Dendritic cell treated with granulocyte-macrophage colony-stimulating factor and Interleukin-4, amounts not matched to agents 40 ng/mL and 50 ng/mL, for 4 days (primary cell): ENCODE data around the gene SUGCT.

Experiments
- H3K27ac Mint-ChIP-seq: one replicate; pipeline ENCODE4 v1.8.0; 2022; ENCODE audit warnings: mild to moderate bottlenecking, mixed read lengths
- H3K27me3 Mint-ChIP-seq: one replicate; pipeline ENCODE4 v1.8.0; 2022; ENCODE audit warnings: mild to moderate bottlenecking, mixed read lengths
- H3K36me3 Mint-ChIP-seq: one replicate; pipeline ENCODE4 v1.8.0; 2022; ENCODE audit warnings: low read depth, mixed read lengths
- H3K4me1 Mint-ChIP-seq: one replicate; pipeline ENCODE4 v1.8.0; 2022; ENCODE audit warnings: low read depth, mixed read lengths
- H3K4me3 Mint-ChIP-seq: one replicate; pipeline ENCODE4 v1.8.0; 2022; ENCODE audit warnings: mild to moderate bottlenecking, moderate library complexity, mixed read lengths
- H3K9me3 Mint-ChIP-seq: one replicate; pipeline ENCODE4 v1.8.0; 2022; ENCODE audit warnings: mixed read lengths
- intact Hi-C: fragments of 100-400 bp; cut with micrococcal nuclease; formaldehyde crosslinking; loops from one replicate; pipeline ENCODE4 v1.15.0; 2022

The SUGCT gene

DNA sequence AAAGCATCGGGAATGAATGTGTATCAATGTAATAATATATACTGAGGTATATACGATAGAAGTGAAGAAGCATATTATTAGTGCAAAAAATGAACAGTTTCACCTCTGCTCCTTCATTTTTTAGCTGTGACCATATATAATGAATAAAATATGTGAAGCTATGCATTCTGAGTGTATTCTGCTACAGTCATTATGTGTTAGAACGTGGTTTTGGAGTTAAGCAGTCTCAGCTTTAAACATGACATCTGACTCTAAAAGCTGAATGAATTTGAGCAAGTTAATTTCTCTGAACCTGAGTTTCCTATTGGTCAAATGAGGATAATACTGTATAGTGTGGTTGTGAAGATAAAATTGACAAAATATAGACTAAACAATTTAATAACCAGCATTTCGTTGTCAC lies 358.1 kb downstream of the SUGCT start:
- H3K4me3 Mint-ChIP-seq: no peak overlapping the region
- intact Hi-C loops: no loop called here
- no peaks in the 10 kb centered on the region for H3K4me1 Mint-ChIP-seq
- no peak overlapping the region for H3K27ac Mint-ChIP-seq
- H3K9me3 Mint-ChIP-seq: peaks cover 15% of the 10 kb centered on the region
- no peaks in the 10 kb centered on the region for H3K36me3 Mint-ChIP-seq
- H3K27me3 Mint-ChIP-seq: no peaks in the 10 kb centered on the region

DNA sequence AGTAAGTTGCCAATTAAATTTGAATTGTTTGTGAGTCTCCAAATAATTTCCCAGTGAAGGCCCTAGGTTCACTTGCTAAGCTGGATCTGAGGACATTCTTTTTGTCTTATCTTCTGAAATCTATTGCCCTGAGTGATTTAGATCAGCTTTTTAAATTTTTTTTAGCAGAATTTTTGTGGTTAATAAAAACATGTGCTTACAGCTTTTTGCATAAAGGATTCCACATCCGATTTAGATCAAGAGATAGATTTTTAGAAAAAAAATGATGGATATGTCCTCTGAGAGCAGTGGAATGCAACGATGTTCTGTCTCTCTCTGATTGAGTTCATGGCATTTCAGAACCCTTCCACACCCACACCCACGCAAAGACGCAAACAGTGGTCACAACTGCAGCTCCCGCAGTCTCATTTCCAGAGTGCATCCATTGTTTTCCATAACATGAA lies 358.8 kb downstream of the SUGCT start:
- Mint-ChIP-seq H3K27ac (no peak overlapping the region), H3K27me3 (no peaks in the 10 kb centered on the region), H3K4me3 (no peak overlapping the region), H3K36me3 (no peaks in the 10 kb centered on the region), H3K4me1 (no peaks in the 10 kb centered on the region), H3K9me3 (peaks cover 10% of the 10 kb centered on the region)
- intact Hi-C loops: no loop called here

DNA sequence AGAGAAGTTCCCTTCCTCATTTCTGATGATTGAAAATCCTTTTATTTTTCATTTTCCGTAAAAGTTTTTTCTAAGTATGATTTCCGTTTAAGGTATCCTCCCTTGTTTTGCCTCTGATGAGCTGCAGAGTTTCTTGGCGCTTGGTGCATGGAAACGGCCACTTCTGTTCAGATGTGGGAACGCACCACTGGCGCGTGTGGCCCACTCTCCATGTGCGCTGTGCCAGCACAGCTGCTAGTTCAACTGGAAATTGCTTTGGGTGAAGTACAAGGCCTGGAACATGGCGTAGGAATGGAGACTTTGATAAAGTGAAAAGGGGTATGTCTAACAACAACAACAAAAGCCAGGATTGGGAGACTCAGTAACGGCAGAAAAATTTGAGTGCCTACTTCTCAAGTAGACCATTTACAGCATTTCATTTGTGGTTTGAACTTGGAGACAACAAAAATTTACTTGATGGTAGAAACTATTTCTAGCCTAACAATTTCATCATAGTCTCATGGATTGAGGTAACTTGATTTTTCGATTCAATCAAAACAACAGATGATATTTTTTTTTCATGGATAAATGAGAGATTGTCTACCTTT lies 364.2 kb downstream of the SUGCT start:
- Mint-ChIP-seq H3K27me3 (no peaks in the 10 kb centered on the region), H3K27ac (no peak overlapping the region), H3K36me3 (no peaks in the 10 kb centered on the region), H3K9me3 (no peaks in the 10 kb centered on the region), H3K4me1 (no peaks in the 10 kb centered on the region), H3K4me3 (no peak overlapping the region)
- intact Hi-C loops: no loop called here

DNA sequence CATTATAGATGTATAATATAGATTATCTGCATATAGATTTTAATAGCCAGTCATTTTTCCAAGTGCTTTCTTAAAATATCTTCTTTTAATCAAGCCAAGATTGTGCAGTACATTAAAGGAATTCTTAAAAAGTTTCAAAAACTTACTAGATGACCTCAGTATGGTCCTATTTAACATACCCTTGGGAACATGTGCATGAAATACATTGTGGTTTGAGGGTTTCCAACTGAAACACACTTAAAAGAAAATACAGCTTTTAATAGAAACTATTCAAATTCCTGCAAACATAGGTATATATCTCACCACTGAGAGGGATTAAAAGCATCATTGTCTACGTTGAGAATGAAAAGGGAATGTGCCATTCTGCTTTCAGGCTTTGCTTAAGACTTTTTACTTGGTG lies 364.9 kb downstream of the SUGCT start:
- intact Hi-C loops: no loop called here

DNA sequence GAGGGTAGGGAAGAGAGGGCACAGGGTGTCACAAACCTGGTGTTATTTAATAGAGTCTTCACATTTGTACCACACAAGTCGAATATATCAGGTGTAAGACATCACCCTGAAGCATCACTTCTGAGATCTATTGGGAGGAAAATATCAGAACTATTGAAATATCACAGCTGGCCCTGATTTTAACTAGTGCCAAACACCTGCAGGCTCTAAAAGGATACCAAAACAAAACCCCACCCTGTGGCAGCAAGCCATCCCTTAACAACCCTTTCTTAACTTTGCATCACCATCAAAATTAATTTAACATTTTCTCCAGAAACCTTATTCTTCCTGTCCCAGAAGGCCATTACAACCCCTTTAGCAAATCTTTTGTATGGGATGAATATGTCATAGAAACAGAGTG lies 365.4 kb downstream of the SUGCT start:
- Mint-ChIP-seq H3K27ac (no peak overlapping the region), H3K4me3 (no peak overlapping the region), H3K4me1 (no peaks in the 10 kb centered on the region), H3K27me3 (no peaks in the 10 kb centered on the region), H3K36me3 (no peaks in the 10 kb centered on the region), H3K9me3 (no peaks in the 10 kb centered on the region)
- intact Hi-C loops: no loop called here

More for the DNA sequence above, 364.9 kb downstream of the SUGCT start:
- H3K4me1 Mint-ChIP-seq: no peaks in the 10 kb centered on the region
- H3K27me3 Mint-ChIP-seq: no peaks in the 10 kb centered on the region
- H3K36me3 Mint-ChIP-seq: no peaks in the 10 kb centered on the region
- no peak overlapping the region for H3K4me3 Mint-ChIP-seq
- H3K9me3 Mint-ChIP-seq: no peaks in the 10 kb centered on the region
- no peak overlapping the region for H3K27ac Mint-ChIP-seq

DNA sequence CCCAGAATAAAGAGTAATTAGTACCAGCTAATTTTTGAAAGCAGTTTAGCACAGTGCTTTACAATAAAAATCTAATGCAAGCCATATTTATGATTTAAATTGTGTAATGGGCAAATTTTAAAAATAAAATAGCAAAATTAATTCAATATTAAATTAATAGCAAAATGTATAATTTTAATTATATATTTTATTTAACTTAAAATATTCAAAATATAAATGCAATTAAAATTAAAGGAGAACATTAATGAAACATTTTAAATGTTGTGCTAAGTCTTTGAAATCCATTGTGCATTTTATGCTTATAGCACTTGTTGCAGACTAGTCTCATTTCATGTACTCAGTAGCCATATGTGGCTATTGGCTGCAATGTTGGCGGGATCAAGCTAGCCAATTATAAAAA lies 367.6 kb downstream of the SUGCT start:
- H3K9me3 Mint-ChIP-seq: peaks cover 10% of the 10 kb centered on the region
- H3K27me3 Mint-ChIP-seq: no peaks in the 10 kb centered on the region
- H3K36me3 Mint-ChIP-seq: no peaks in the 10 kb centered on the region
- H3K4me1 Mint-ChIP-seq: no peaks in the 10 kb centered on the region
- intact Hi-C loops: no loop called here
- H3K27ac Mint-ChIP-seq: no peak overlapping the region
- H3K4me3 Mint-ChIP-seq: no peak overlapping the region

DNA sequence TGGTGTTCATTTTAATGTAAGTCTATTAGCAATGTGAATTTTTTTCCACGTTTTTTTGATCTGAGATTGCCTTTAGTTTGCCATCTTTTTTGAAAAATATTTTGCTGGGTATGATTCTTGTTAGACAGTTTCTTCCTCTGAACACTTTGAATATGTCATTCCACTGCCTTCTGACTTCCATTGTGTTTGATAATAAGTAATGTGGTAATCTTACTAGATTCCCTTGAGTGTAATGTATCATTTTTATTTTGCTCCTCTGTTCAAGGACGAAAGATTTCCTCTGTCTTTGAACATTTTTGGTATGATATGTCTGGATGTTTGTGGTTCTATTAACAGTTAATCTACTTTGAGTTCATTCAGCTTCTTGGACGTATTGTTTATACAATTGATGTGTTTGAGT lies 371.4 kb downstream of the SUGCT start:
- Mint-ChIP-seq H3K4me3 (no peak overlapping the region), H3K4me1 (no peaks in the 10 kb centered on the region), H3K27ac (no peak overlapping the region), H3K9me3 (peaks cover 10% of the 10 kb centered on the region), H3K27me3 (no peaks in the 10 kb centered on the region), H3K36me3 (no peaks in the 10 kb centered on the region)
- intact Hi-C loops: loop anchor here (2.0 kb wide), 1 partner anchor 101 kb away; no protein-coding TSS in a partner anchor

DNA sequence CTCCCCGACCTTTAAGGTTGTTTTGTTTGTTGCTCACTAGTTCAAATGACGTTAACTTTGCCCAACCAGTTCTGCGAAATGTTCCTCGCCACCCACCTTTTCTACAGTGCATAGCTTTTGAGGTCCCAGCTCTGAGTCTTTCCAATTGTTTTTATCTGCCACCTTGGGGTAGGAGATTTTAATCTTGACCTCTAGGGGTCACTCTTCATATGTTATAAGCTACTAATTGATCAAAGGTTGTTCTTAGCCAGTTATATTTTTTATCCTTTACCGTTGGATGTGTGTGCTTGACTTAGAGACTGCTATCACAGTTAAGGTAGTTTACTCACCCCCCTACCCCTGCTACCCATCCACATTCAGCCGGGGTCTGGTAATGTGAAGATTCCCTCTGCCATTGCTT lies 372.4 kb downstream of the SUGCT start:
- Mint-ChIP-seq H3K27me3 (no peaks in the 10 kb centered on the region), H3K4me1 (no peaks in the 10 kb centered on the region), H3K4me3 (no peak overlapping the region), H3K9me3 (peaks cover 10% of the 10 kb centered on the region), H3K27ac (no peak overlapping the region), H3K36me3 (no peaks in the 10 kb centered on the region)
- intact Hi-C loops: loop anchor here (2.0 kb wide), 1 partner anchor 100 kb away; no protein-coding TSS in a partner anchor

DNA sequence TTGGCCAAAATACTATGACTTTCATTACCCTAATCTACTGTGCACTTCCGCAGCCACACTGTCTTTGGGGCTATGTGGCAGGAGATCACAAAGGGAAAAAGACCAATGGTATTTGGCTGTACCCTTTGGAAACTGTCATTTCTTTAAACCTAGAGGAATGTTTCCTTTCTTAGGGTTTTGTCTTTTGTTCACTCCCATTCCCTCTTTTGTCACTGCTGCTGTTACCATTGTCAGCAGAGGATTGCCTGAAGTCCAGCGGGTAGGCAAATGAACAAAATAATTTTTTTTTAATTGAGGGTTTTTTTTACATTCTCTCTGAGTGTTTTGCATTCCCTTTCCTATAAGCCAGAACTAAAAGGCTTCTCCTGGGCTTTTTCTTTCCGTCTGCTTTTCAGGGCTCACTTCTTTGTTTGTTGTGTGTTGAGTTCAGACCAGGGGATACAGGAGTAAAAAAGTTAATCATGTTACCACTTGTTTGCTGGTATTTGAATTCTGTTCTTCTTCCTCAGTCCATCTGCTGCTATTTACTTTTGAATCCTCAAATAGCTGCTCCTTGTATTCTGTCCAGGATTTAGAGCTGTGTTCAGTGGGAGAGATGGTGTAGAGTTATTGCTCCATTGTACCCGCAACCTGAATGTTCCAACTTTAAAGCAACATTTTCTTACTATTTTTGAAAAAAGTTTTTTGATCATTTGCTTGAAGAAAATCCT lies 374.6 kb downstream of the SUGCT start:
- no peaks in the 10 kb centered on the region for H3K36me3 Mint-ChIP-seq
- peaks cover 10% of the 10 kb centered on the region for H3K9me3 Mint-ChIP-seq
- no peaks in the 10 kb centered on the region for H3K27me3 Mint-ChIP-seq
- intact Hi-C loops: no loop called here
- no peaks in the 10 kb centered on the region for H3K4me1 Mint-ChIP-seq
- no peak overlapping the region for H3K4me3 Mint-ChIP-seq
- H3K27ac Mint-ChIP-seq: no peak overlapping the region

DNA sequence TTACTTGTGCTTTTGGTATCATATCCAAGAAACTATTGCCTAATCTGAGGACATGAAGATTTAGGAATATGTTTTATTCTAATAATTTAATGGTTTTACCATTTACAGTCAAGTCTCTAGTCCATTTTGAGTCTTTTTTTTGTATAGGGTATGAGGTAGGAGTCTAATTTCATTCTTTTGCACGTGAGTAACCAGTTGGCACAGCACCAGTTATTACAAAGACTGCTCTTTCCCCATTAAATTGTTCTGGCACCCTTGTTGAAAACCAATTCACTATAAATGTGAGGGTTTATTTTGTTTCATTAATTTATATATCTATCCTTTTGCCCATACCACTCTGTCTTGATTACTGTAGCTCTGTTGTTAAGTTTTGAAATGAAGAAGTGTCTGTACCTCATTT lies 381.6 kb downstream of the SUGCT start:
- intact Hi-C loops: no loop called here
- Mint-ChIP-seq H3K27me3 (no peaks in the 10 kb centered on the region), H3K9me3 (peaks cover 10% of the 10 kb centered on the region), H3K4me1 (no peaks in the 10 kb centered on the region), H3K36me3 (no peaks in the 10 kb centered on the region), H3K4me3 (no peak overlapping the region), H3K27ac (no peak overlapping the region)

DNA sequence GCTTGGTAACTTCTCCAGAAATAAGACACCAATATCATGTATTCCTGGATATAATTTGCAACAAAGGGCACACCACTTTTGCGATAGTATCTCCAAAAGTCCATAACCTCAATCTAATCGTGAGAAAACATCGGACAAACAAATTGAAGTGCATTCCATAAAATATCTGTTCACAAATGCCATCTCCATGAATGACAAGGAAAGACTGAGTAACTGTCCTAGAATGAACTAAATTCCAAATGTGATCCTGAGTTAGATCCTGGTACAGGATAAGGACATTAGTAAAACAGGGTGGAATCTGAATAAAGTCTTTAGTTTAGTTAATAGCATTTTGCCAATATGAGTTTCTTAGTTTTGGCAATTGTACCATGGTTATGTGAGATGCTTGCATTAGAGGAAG lies 384.2 kb downstream of the SUGCT start:
- no peak overlapping the region for H3K4me3 Mint-ChIP-seq
- no peaks in the 10 kb centered on the region for H3K36me3 Mint-ChIP-seq
- peaks cover 10% of the 10 kb centered on the region for H3K9me3 Mint-ChIP-seq
- no peaks in the 10 kb centered on the region for H3K4me1 Mint-ChIP-seq
- H3K27me3 Mint-ChIP-seq: no peaks in the 10 kb centered on the region
- intact Hi-C loops: no loop called here
- no peak overlapping the region for H3K27ac Mint-ChIP-seq

DNA sequence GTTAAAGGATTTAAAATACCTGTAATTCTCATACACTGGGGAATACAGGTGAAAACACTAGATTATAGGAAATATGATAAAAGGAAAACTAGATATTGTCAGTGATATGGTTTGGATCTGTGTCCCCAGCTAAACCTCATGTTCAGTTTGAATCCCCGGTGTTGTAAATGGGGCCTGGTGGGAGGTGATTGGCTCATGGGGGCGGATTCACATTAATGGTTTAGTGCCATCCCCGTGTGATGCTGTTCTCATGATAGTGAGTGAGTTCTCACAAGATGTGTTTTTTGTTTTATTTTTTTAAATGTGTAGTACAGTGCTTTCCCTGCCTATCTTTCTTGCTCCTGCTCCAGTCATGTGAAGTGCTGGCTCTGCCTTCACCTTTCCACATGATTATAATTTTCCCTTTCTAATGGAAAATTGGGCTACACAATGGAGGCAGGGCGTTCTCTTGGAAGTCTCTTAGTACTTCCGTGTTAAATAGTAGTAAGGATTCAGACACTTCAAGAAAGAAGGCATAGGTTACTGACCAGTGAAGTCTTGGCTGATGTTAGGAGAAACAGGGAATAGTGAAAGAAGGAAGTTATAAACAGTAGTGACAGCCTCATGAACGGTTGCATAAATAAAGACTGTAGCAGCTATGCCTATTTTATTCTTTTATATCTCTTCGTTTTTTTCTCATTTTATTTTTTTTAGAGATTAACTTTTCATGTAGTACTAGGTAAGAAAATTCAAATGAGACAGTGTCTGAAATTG lies 386.4 kb downstream of the SUGCT start:
- Mint-ChIP-seq H3K9me3 (peaks cover under 1% of the 10 kb centered on the region), H3K4me1 (no peaks in the 10 kb centered on the region), H3K27ac (no peak overlapping the region), H3K27me3 (no peaks in the 10 kb centered on the region), H3K36me3 (no peaks in the 10 kb centered on the region), H3K4me3 (no peak overlapping the region)
- intact Hi-C loops: no loop called here

DNA sequence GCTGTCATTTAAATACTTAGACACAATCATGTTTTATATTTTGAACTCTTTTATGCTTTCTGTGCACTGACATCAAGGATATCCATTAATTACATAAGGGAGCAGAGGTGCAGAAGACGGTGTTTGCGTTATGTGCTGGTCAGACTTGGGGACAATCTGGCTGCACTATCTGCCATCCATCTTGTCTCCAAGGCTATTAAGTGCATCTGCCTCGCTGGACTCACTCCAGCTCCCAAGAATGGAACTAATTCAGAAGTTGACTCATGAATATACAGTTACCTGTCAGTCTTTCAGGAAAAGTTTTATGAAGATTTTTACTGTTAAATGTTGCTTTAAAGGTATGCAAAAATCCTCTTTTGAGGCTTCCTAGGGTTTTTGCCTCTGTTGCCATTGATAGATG lies 391.0 kb downstream of the SUGCT start:
- no peaks in the 10 kb centered on the region for H3K9me3 Mint-ChIP-seq
- H3K27ac Mint-ChIP-seq: no peak overlapping the region
- H3K4me3 Mint-ChIP-seq: no peak overlapping the region
- H3K36me3 Mint-ChIP-seq: no peaks in the 10 kb centered on the region
- H3K27me3 Mint-ChIP-seq: no peaks in the 10 kb centered on the region
- intact Hi-C loops: no loop called here
- peaks cover 5% of the 10 kb centered on the region for H3K4me1 Mint-ChIP-seq

DNA sequence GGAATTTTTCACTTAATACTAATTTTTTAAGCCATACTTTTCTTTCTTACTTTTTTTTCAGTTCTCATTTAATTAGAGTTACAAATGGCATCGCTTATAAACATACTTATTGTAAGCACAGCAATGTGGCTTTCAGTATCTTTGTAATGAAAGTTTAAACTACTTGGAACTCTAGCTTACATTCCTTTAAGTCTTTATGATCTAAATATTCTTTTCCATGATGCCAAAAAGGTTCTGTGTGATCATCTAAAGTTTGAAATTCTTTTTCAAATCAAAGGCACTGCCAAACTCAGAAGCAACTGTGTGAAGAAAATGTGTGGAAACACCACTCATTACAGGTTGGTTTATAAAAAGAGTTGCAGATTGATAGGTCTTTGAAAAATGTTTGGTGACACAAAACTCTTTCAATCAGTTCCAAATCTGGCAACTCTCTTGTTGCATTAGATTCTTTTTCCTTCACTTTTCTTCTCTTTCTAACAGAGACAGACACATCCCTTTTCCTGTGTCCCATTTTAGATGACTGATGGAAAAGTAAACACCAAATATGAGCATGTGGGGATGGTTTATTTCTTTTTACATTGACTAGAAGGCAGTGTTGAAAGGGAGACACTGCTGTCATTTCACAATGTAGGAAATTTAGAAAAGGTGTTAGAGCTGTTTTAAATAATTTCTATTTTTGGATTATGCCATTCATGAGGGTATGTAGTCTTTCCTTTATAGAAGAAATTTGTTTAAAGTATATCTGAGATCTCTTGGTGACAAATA lies 392.3 kb downstream of the SUGCT start:
- Mint-ChIP-seq H3K4me3 (no peak overlapping the region), H3K27me3 (no peaks in the 10 kb centered on the region), H3K36me3 (no peaks in the 10 kb centered on the region), H3K9me3 (no peaks in the 10 kb centered on the region), H3K27ac (no peak overlapping the region), H3K4me1 (peaks cover 5% of the 10 kb centered on the region)
- intact Hi-C loops: no loop called here
